AG04450 (cell line): ENCODE data around the gene SDSL. TPM values are rescaled to one million over a fixed set of nuclear protein-coding genes. Genes with fewer than 3 reads are reported as not detected.

ENCODE experiments used
- CTCF ChIA-PET: fragments of 300-600, 350-600 bp; formaldehyde crosslinking; extraction: SDS; loops from one replicate; lab custom pipeline; 2022; ENCODE audit warnings: antibody characterized with exemption, inconsistent platforms; lab: Charles Lee
- POLR2A ChIA-PET: fragments of 350-600 bp; formaldehyde crosslinking; extraction: SDS; loops from one replicate; lab custom pipeline; 2021; ENCODE audit warnings: antibody characterized with exemption, inconsistent platforms; lab: Yijun Ruan, JAX
- DNase-seq: peaks from one replicate; pipeline ENCODE4 v3.0.0-alpha.2; 2011; ENCODE audit warnings: low read depth, low spot score
- H3K27ac ChIP-seq: one replicate; pipeline ENCODE4 v1.5.1; 2012; ENCODE audit warnings: low read depth, low read length, control low read depth
- H3K27me3 ChIP-seq: one replicate; pipeline ENCODE4 v1.6.0; 2012; ENCODE audit warnings: low read length; ENCODE audit not compliant: control insufficient read depth, insufficient read depth
- H3K4me3 ChIP-seq: 2 replicates; pipeline ENCODE4 v1.5.1; 2011; ENCODE audit warnings: mild to moderate bottlenecking, low read depth, low read length, control low read depth
- H3K9me3 ChIP-seq: 2 replicates; pipeline ENCODE4 v1.5.1; 2012; ENCODE audit warnings: low read length; ENCODE audit not compliant: control insufficient read depth, insufficient read depth
- polyA plus RNA-seq: library from polyadenylated mRNA; depleted of rRNA; stranded (reverse); fragments of >200 nt; gene quantifications from 2 replicates; pipeline ENCODE4 v1.2.3, GENCODE V29; 2011
- TF ChIP-seq, protein P1 (sequence below): IDR thresholded peaks from 2 replicates; pipeline ENCODE4 v1.5.1; 2011; ENCODE audit warnings: low read depth, low read length, control low read depth, inconsistent platforms

Gene SDSL
- polyA plus RNA-seq, 1 experiment: 10.0 TPM

- H3K27me3 ChIP-seq: no peaks in the 10 kb centered on the region
- no peak overlapping the region for H3K4me3 ChIP-seq
- TF ChIP-seq, protein P1, sequence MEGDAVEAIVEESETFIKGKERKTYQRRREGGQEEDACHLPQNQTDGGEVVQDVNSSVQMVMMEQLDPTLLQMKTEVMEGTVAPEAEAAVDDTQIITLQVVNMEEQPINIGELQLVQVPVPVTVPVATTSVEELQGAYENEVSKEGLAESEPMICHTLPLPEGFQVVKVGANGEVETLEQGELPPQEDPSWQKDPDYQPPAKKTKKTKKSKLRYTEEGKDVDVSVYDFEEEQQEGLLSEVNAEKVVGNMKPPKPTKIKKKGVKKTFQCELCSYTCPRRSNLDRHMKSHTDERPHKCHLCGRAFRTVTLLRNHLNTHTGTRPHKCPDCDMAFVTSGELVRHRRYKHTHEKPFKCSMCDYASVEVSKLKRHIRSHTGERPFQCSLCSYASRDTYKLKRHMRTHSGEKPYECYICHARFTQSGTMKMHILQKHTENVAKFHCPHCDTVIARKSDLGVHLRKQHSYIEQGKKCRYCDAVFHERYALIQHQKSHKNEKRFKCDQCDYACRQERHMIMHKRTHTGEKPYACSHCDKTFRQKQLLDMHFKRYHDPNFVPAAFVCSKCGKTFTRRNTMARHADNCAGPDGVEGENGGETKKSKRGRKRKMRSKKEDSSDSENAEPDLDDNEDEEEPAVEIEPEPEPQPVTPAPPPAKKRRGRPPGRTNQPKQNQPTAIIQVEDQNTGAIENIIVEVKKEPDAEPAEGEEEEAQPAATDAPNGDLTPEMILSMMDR: no peak
- POLR2A ChIA-PET: no interaction called here
- no peaks in the 10 kb centered on the region for H3K9me3 ChIP-seq
- DNase-seq: no peak
- CTCF ChIA-PET: interaction anchor here (0.5 to 2.3 kb wide), 20 partner anchors 8 to 438 kb away, joined by 3 to 53 read pairs (median 10); partner anchors contain the start of gene TPCN1
- no peak overlapping the region for H3K27ac ChIP-seq
These were observed 2.3 kb downstream of the SDSL start for GRCh38 chr12:113424456-113424855.

GRCh38 chr12:113424915-113425823, 3.0 kb downstream of the SDSL start:
- CTCF ChIA-PET: interaction anchor here (0.6 to 2.3 kb wide), 73 partner anchors 8 to 538 kb away, joined by 3 to 53 read pairs (median 4); partner anchors contain the start of genes CFAP73, PLBD2, SDS and SLC8B1
- POLR2A ChIA-PET: no interaction called here
- H3K27me3 ChIP-seq: no peaks in the 10 kb centered on the region
- DNase-seq: no peak
- no peak overlapping the region for H3K27ac ChIP-seq
- TF ChIP-seq, protein P1: peak; percentile 93
- H3K9me3 ChIP-seq: no peaks in the 10 kb centered on the region
- no peak overlapping the region for H3K4me3 ChIP-seq

DNA sequence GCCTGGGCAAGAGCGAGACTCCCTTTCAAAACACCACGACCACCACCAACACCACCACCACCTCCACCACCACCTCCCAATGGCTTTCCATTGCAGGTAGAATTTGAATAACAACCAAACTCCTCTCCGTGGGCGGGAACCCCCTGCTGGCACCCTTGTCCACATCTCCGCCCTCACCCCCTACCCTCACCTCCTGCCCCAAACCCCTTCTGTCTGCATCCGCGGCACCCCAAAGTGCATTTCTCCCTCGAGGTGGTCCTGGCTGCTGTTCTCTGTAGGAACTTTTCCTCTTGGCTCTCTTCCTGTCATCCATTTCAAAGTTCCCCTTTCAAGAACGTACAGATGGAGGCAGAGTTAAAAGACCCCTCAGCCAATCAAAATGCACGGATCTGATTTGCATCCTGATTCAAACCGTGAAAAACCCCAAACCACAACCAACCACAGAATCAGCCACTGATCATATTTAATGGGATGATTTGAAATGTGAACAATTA, 3.8 kb downstream of the SDSL start:
- H3K27ac ChIP-seq: no peak overlapping the region
- DNase-seq: no peak
- POLR2A ChIA-PET: no interaction called here

GRCh38 chr12:113427882-113428281, 5.7 kb downstream of the SDSL start:
- no peak overlapping the region for H3K27ac ChIP-seq
- ChIA-PET POLR2A (no interaction called here), CTCF (interaction anchor here (1.0 kb wide), 1 partner anchor 118 kb away, joined by 3 read pairs; no protein-coding TSS in a partner anchor)
- H3K27me3 ChIP-seq: no peaks in the 10 kb centered on the region
- no peak overlapping the region for H3K4me3 ChIP-seq
- DNase-seq: no peak
- TF ChIP-seq, protein P1: no peak
- no peaks in the 10 kb centered on the region for H3K9me3 ChIP-seq

More for the DNA sequence above, 3.8 kb downstream of the SDSL start:
- CTCF ChIA-PET: interaction anchor here (0.6 to 2.3 kb wide), 71 partner anchors 9 to 537 kb away, joined by 3 to 53 read pairs (median 4); partner anchors contain the start of genes CFAP73, PLBD2, SDS and SLC8B1
- TF ChIP-seq, protein P1: no peak
- Histone ChIP-seq H3K4me3 (no peak overlapping the region), H3K9me3 (no peaks in the 10 kb centered on the region), H3K27me3 (no peaks in the 10 kb centered on the region)
